HT-29 (cell line): ENCODE measurements around the gene ZCCHC17. TPM values are rescaled to one million over a fixed set of nuclear protein-coding genes. Genes with fewer than 3 reads are reported as not detected.

Experiments
- DNase-seq: peaks from one replicate; pipeline ENCODE4 v3.0.0-alpha.2; 2015; ENCODE audit warnings: low spot score
- total RNA-seq: library from RNA; depleted of rRNA; stranded (reverse); fragments of >200 nt; shearing (Covaris generic); gene quantifications from 2 replicates; pipeline ENCODE4 v1.2.3, GENCODE V29; 2014

ZCCHC17 gene
- total RNA-seq, 1 experiment from 2014 or later, result 17.7 TPM

DNA sequence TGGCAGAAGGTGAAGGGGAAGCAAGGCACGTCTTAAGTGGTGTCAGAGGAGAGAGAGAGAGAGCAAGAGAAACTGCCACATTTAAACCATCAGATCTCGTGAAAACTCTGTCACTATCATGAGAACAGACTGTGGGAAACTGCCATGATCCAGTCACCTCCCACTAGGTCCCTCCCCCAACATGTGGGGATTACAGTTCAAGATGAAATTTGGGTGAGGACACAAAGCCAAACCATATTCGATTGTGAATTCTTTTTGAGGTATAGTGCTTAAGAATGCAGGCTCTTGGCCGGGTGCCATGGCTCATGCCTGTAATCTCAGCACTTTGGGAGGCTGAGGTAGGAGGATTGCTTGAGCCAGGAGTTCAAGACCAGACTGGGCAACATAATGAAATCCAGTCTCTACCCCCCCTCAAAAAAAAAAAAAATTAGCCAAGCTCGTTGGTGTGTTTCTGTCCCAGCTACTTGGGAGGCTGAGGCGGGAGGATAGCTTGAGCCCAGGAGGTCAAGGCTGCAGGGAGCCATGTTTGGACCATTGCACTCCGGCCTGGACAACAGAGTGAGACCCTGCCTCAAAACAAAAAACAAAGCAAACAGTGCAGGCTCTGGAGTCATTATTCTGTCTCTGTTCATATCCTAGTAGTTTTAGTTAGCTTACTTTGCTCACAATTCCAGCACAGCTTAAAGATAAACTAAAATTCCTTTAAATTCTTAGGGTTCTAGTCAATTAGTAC, 6.0 kb downstream of the ZCCHC17 start:
- DNase-seq, result no peak

DNA sequence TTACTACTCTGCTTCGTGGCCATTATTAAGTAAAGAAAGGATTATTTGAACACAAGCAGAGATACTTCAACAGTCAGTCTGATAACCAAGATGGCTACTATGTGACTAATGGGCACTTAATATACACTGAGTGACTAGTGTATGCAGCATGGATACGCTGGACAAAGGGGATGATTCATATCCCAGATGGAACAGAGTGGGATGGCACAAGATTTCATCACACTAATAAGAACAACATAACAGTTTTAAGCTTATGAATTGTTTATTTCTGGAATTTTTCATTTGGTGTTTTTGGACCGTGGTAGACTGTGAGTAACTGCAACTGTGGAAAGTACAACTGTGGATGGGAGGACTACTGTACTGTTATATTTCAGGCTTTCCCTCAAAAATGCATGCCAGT, 9.4 kb downstream of the ZCCHC17 start:
- no peak for DNase-seq

GRCh38 chr1:31308036-31308435, 11.2 kb downstream of the ZCCHC17 start:
- DNase-seq, result no peak

GRCh38 chr1:31310198-31310597, 13.4 kb downstream of the ZCCHC17 start:
- DNase-seq, result no peak

- no peak for DNase-seq
Observed at GRCh38 chr1:31315902-31316301, 19.1 kb downstream of the ZCCHC17 start.

- no peak for DNase-seq
Observed at GRCh38 chr1:31318146-31318545, 21.3 kb downstream of the ZCCHC17 start.

GRCh38 chr1:31324093-31324492, 27.3 kb downstream of the ZCCHC17 start:
- no peak for DNase-seq

DNA sequence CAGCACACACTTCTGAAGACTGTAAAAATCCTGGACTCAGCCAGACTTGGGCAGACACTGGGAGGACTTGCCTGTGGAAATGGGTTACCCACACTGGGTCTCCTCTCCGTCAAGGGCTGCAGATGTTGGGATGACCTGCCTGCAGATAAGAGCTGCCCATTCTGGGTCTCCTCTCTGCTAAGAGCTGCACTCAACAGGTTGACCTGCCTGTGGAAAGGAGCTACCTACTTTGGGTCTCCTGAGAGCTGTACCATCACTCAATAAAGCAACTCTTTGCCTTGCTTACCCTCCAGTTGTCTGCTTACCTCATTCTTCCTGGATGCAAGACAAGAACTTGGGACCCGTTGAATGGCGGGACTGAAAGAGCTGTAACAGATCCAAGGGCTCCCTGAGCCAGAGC, 28.2 kb downstream of the ZCCHC17 start:
- DNase-seq, result no peak

DNA sequence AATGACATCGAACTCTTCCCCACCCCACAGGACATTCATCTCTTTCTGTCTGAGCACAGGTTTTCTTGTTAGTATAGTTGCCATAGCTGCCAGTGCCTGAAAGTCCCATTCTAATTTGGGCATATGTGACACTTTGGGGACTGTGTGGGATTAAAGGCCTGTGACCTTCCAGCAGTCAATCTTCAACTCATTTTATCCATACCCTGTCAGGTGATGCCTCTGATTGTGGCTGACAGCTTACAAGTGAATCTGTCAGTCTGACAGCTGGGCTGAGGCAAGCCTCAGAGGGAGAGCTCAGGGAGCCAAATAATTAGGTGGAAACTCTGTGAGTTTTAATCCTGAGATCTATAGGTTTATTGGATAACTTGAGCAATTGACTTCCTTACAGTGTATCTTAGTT, 29.6 kb downstream of the ZCCHC17 start:
- DNase-seq, result no peak

- no peak for DNase-seq
Observed at GRCh38 chr1:31327381-31327780, 30.5 kb downstream of the ZCCHC17 start.

GRCh38 chr1:31335007-31335406, 38.2 kb downstream of the ZCCHC17 start:
- DNase-seq, result peak; percentile 63

- no peak for DNase-seq
Observed at GRCh38 chr1:31336687-31337467, 40.0 kb downstream of the ZCCHC17 start.

DNA sequence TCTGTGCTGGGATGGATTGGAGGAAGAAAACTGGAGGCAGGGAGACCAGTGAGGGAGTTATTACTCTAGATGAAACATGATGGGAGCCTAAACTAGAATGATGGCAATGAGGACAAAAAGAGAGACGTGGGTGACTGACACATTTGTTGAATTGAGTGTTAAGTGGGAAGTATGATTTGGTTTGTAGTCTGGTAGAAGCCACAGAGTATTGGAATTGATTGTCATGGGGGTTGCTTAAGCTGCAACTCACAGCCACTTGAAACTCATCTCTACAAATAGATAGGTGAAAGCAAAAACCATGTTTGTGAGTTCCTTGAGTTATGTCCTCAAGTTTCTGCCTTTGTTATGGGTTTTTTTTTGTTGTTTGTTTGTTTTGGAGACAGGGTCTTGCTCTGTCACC, 47.7 kb downstream of the ZCCHC17 start:
- no peak for DNase-seq

DNA sequence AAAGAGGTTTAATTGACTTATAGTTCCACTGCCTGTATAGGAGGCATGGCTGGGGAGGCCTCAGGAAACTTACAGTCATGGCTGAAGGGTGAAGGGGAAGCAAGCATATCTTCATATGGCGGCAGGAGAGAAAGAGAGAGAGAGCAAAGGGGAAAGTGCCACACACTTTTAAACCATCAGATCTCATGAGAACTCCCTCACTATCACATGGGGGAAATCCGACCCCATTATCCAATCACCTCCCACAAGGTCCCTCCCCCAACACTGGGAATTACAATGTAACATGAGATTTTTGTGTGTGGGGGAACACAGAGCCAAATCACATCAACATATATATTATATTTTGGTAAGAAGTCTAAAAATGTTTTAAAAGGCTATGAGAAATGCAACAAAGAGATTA, 48.8 kb downstream of the ZCCHC17 start:
- DNase-seq, result no peak

DNA sequence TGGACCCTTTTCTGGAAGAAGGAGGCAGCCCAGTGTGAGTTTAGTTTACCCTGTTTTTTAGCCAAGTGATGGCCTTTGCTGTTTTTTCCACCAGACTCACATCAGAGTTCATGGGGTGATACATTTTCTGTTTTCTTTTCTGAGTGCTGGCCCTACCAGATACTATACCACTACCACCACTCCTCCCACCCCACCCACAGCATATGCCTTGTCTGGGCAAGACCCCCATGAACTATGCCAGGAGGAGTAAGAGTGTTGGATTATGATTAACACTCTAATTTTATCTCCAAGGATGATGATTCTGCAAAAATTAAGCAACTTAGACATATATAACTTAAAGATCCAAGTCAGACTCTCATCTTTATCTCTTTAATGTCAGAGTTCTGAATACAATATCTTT, 50.0 kb downstream of the ZCCHC17 start:
- no peak for DNase-seq

- DNase-seq, result no peak
Observed at GRCh38 chr1:31348449-31348848, 51.6 kb downstream of the ZCCHC17 start.

DNA sequence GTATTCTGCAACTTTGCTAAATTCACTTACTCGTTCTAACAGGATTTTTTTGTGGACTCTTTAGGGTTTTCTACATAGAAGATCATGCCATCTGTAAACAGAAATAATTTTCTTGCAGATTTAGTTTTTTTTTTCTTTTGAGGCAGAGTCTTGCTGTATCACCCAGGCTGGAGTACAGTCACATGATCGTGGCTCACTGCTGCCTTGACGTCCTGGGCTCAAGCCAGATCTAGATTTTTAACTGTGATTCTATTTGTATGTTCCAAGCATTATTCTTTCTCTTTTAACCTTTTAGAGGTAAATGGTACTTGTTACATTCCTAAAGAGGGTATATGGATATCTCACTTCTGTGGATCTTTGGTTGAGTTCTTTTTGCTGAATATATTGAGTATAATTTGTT, 57.5 kb downstream of the ZCCHC17 start:
- no peak for DNase-seq

DNA sequence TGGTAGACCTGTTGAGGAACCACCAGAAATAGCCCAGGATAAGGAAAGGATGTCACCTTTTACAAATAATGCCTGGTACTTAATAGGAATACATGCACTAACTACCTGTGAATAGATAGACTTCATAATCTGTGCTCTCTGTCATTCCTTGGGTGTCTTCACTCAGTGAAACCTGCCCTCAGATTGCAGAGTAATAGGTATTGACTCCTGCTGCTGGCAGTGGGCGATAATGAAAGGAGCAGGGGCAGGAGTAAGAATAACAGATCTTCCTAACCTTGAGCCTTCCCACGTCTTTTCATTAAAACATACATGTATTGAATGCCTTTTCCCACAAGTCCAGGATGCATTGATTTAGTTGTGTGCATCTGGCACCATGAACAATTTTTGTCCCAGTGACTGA, 59.6 kb downstream of the ZCCHC17 start:
- DNase-seq, result no peak

DNA sequence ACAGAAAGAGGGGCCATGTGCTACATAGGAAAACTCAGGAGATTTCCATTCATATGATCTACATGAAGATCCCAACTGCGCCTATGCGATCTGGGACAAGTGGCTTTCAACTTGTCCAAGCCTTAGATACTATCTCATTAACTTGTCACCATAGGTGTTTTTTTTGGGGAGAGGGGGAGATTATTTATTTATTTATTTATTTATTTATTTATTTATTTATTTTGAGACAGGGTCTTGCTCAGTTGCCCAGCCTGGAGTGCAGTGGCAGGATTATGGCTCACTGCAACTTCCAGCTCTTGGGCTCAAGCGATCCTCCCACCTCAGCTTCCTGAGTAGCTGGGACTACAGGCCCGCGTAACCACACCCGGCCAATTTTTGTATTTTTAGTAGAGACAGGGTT, 64.8 kb downstream of the ZCCHC17 start:
- DNase-seq, result no peak

DNA sequence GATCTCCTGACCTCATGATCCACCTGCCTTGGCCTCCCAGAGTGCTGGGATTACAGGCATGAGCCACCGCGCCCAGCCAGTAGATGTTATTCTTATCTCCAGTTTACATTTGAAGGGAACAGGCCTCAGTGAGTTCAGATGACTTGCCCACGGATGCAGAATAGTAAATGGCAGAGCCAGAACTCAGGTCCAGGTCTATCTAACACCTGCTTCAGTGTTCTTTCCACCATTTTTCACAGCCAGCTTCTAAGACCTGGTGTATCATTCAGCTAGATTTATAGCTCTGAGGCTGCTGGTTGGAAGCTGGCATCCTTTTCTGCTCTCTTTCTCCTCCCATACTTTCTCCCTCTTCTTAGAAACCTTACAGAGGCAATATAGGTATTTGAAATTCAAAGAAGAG, 65.2 kb downstream of the ZCCHC17 start:
- no peak for DNase-seq

DNA sequence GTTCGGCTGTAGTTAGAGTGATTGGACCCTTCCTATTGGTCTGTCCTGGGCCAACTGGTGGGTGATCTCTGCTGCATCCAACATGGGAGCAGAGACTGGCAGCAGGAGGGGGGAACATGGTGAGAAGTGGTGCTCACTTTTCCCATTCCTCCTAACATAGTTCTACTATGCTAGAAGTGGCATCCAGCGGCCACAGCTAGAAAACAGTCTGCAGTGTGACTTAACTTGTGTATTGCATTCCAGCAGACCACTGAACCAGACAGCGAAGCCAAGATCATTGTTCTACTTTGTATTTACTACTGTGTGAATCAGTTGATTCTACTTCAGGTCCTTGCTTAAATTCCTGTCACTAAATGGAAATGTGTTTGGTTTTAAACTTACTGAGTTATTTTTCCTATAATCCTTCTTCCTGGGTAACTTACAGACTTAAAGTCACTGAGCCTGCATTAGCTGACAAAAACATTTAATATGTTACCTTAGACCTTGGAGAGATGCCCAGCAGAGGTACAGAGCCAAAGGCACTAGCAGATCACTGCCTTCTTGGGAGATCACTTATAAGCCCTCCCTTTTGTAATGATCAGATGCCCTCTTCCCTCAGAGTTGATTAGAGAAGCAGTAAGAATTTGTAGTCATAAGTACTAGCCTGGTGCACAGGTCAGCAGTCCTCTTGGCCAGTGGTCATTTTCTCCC, 67.9 kb downstream of the ZCCHC17 start:
- DNase-seq, result no peak

DNA sequence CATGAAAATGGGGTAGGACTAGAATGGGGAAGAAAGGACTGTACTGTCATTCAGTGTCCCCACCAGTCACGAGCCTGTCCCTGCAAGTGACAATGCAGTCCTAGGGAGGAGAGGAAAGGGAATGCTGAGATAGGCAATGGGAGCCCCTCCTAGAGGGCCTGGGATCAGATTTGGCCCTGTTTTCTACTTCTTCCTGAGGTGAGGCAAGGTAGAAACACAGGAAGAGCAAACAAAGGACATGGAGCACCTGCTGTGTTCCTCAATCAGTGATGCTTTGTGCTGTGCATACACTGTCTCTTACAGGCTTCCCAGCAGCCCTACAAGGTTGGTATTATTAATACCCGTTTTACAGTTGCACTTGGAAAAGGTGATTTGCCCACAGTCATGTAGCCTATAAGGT, 70.0 kb downstream of the ZCCHC17 start:
- no peak for DNase-seq
